OCI-LY7 (cell line): Measurements from ENCODE around the gene M1AP. TPM values are rescaled to one million over a fixed set of nuclear protein-coding genes. Genes with fewer than 3 reads are reported as not detected.

ENCODE experiments used
- BruUV-seq: library from RNA; stranded (reverse); fragments of 400-500 nt; replicated peaks from 2 replicates; lab custom pipeline; 2021; lab: Mats Ljungman, UMichigan
- CTCF ChIA-PET: fragments of 300-600 bp; sonication (Branson Sonifier 250); formaldehyde crosslinking; loops from one replicate; lab custom pipeline; 2022; ENCODE audit warnings: antibody characterized with exemption; ENCODE audit not compliant: unreplicated experiment; lab: Charles Lee
- POLR2A ChIA-PET: fragments of 300-600 bp; sonication (Branson Sonifier 250); formaldehyde crosslinking; loops from one replicate; lab custom pipeline; 2022; ENCODE audit warnings: antibody characterized with exemption; lab: Charles Lee
- DNase-seq: peaks from one replicate; pipeline ENCODE4 v3.0.0-alpha.2; 2015; ENCODE audit warnings: low spot score
- H2AFZ ChIP-seq: fragments of 200-600 bp; sonication (generic), shearing (Covaris generic); 2 replicates; pipeline ENCODE4 v1.6.1; 2014; ENCODE audit warnings: mild to moderate bottlenecking, antibody characterized with exemption, low read length, moderate library complexity
- H3K27ac ChIP-seq: fragments of 200-600 bp; sonication (generic); 2 replicates; pipeline ENCODE4 v1.5.1; 2014; ENCODE audit warnings: mixed run types, low read depth, mild to moderate bottlenecking, moderate library complexity, low read length, inconsistent platforms; ENCODE audit not compliant: poor library complexity, severe bottlenecking
- H3K36me3 ChIP-seq: fragments of 200-600 bp; sonication (generic); 2 replicates; pipeline ENCODE4 v1.6.1; 2014; ENCODE audit warnings: mild to moderate bottlenecking, antibody characterized with exemption, low read length, moderate library complexity, mixed read lengths; ENCODE audit not compliant: insufficient read depth
- H3K4me1 ChIP-seq: fragments of 200-600 bp; sonication (generic); 2 replicates; pipeline ENCODE4 v1.5.1; 2014; ENCODE audit warnings: mild to moderate bottlenecking, low read length; ENCODE audit not compliant: insufficient read depth, poor library complexity, severe bottlenecking
- H3K4me2 ChIP-seq: fragments of 200-600 bp; sonication (generic); 2 replicates; pipeline ENCODE4 v1.6.1; 2014; ENCODE audit warnings: mild to moderate bottlenecking, low read length
- H3K4me3 ChIP-seq: fragments of 200-600 bp; sonication (generic); 2 replicates; pipeline ENCODE4 v1.5.1; 2014; ENCODE audit warnings: mild to moderate bottlenecking, low read depth, low read length; ENCODE audit not compliant: poor library complexity, severe bottlenecking
- H3K79me2 ChIP-seq: fragments of 200-600 bp; sonication (generic); 2 replicates; pipeline ENCODE4 v1.6.1; 2016; ENCODE audit warnings: low read depth, mild to moderate bottlenecking, low read length, moderate library complexity, mixed read lengths; ENCODE audit not compliant: insufficient read depth
- H3K9me2 ChIP-seq: fragments of 200-600 bp; sonication (generic); 2 replicates; pipeline ENCODE4 v1.6.1; 2016; ENCODE audit warnings: mild to moderate bottlenecking, low read length, mixed read lengths; ENCODE audit not compliant: insufficient read depth
- H3K9me3 ChIP-seq: fragments of 200-600 bp; sonication (generic); 2 replicates; pipeline ENCODE4 v1.6.1; 2014; ENCODE audit warnings: mild to moderate bottlenecking, mixed run types, low read length, mixed read lengths
- H4K20me1 ChIP-seq: fragments of 200-600 bp; sonication (generic); 2 replicates; pipeline ENCODE4 v1.6.1; 2014; ENCODE audit warnings: mild to moderate bottlenecking, antibody characterized with exemption, low read length, moderate library complexity, mixed read lengths; ENCODE audit not compliant: insufficient read depth
- CTCF ChIP-seq: fragments of 200-600 bp; sonication (generic); conservative IDR thresholded peaks from 2 replicates; pipeline ENCODE4 v1.5.1; 2014; ENCODE audit warnings: mild to moderate bottlenecking, antibody characterized with exemption, low read length, moderate library complexity, mixed read lengths
- EZH2phosphoT487 ChIP-seq: fragments of 200-600 bp; sonication (generic); IDR thresholded peaks from 2 replicates; pipeline ENCODE4 v1.6.1; 2018; ENCODE audit warnings: low read depth, borderline replicate concordance, mild to moderate bottlenecking, mixed run types, antibody characterized with exemption, low read length, moderate library complexity, mixed read lengths
- intact Hi-C: fragments of 100-400 bp; cut with micrococcal nuclease; formaldehyde crosslinking; loops from one replicate; pipeline ENCODE4 v1.10.0; 2022; ENCODE audit not compliant: unreplicated experiment
- total RNA-seq, 2 experiments: library from RNA; depleted of rRNA in 1 of 2; stranded (reverse); fragments of >200 nt in 1 of 2; shearing (Covaris generic) in 1 of 2; gene quantifications; 2 replicates each; pipeline ENCODE4 v1.2.3, GENCODE V29; 2014 to 2022

M1AP gene
- total RNA-seq, 2 experiments from 2014 or later = not detected

GRCh38 chr2:74566754-74567085, 81.4 kb downstream of the M1AP start:
- no peaks in the 10 kb centered on the region for H3K79me2 ChIP-seq
- no peaks in the 10 kb centered on the region for H3K36me3 ChIP-seq
- DNase-seq = no peak
- ChIA-PET CTCF (no interaction called here), POLR2A (interaction anchor here (0.7 to 1.2 kb wide), 3 partner anchors 17 to 35 kb away, joined by 3 read pairs; no protein-coding TSS in a partner anchor)
- H2AFZ ChIP-seq = no peak overlapping the region
- no TSS peak for BruUV-seq
- H3K9me2 ChIP-seq = no peaks in the 10 kb centered on the region
- no peak overlapping the region for H3K27ac ChIP-seq
- H3K4me1 ChIP-seq = peaks cover 10% of the 10 kb centered on the region
- intact Hi-C loops = no loop called here
- no peak overlapping the region for H3K4me2 ChIP-seq
- no peaks in the 10 kb centered on the region for H4K20me1 ChIP-seq
- no peaks in the 10 kb centered on the region for H3K9me3 ChIP-seq
- TF ChIP-seq CTCF = no peak
- no peak for TF ChIP-seq EZH2phosphoT487
- H3K4me3 ChIP-seq = no peak overlapping the region

GRCh38 chr2:74566076-74566753, 81.9 kb downstream of the M1AP start:
- H3K79me2 ChIP-seq = no peaks in the 10 kb centered on the region
- H3K9me2 ChIP-seq = no peaks in the 10 kb centered on the region
- peaks cover 6% of the 10 kb centered on the region for H3K4me1 ChIP-seq
- H3K4me3 ChIP-seq = no peak overlapping the region
- CTCF ChIA-PET = no interaction called here
- BruUV-seq = no TSS peak
- no peak overlapping the region for H2AFZ ChIP-seq
- no peaks in the 10 kb centered on the region for H3K36me3 ChIP-seq
- no peak for DNase-seq
- intact Hi-C loops = no loop called here
- H3K27ac ChIP-seq = no peak overlapping the region
- no peaks in the 10 kb centered on the region for H4K20me1 ChIP-seq
- POLR2A ChIA-PET = interaction anchor here (1.2 kb wide), 2 partner anchors 23 to 34 kb away, joined by 3 read pairs; no protein-coding TSS in a partner anchor
- no peak overlapping the region for H3K4me2 ChIP-seq
- no peak for TF ChIP-seq CTCF
- no peak for TF ChIP-seq EZH2phosphoT487
- no peaks in the 10 kb centered on the region for H3K9me3 ChIP-seq

DNA sequence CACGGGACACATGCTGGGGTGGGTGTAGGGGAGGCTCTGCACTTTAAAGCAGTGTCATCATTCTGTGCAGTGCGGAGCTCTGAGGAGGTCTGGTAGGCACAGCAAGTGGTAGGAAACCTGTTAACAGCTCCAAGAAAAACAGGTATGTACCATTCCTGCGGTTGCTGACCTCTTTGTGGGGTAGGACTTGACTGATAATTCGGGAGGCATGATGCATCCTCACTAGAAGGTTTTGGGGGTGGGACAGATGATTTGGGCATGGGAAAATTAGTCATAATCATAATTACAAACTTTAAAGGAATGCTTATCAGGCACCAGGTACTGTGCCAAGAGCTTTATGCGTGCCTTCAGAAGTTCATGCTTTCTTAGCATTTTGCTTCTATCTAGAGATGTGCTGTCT, 83.9 kb downstream of the M1AP start:
- H4K20me1 ChIP-seq = no peaks in the 10 kb centered on the region
- intact Hi-C loops = no loop called here
- H3K9me3 ChIP-seq = no peaks in the 10 kb centered on the region
- ChIA-PET POLR2A (interaction anchor here (0.6 kb wide), 1 partner anchor 21 kb away, joined by 3 read pairs; no protein-coding TSS in a partner anchor), CTCF (no interaction called here)
- DNase-seq = no peak
- no peak for TF ChIP-seq EZH2phosphoT487
- TF ChIP-seq CTCF = no peak
- H3K27ac ChIP-seq = no peak overlapping the region
- BruUV-seq = no TSS peak
- no peak overlapping the region for H2AFZ ChIP-seq
- H3K4me2 ChIP-seq = no peak overlapping the region
- no peaks in the 10 kb centered on the region for H3K79me2 ChIP-seq
- no peaks in the 10 kb centered on the region for H3K9me2 ChIP-seq
- no peak overlapping the region for H3K4me3 ChIP-seq
- H3K36me3 ChIP-seq = no peaks in the 10 kb centered on the region
- no peaks in the 10 kb centered on the region for H3K4me1 ChIP-seq
